Measurements from ENCODE around the gene SIVA1.

SIVA1 gene

DNA sequence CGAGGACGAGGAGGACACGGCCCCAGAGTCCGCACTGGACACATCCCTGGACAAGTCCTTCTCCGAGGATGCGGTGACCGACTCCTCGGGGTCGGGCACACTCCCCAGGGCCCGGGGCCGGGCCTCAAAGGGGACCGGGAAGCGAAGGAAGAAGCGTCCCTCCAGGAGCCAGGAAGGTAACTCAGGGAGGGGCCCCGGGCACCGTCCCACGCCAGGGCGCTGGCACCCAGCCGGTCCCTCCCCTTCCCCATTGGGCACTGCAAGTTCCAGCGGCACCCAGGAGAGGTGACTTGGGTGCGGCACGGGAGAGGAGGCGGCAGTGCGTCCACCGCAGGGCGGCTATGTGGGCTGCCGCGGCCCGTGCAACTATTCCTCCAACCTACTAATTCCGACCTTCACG, 38.3 kb upstream of the SIVA1 start:
- H3K4me3 Mint-ChIP-seq = no peak overlapping the region
- no peaks in the 10 kb centered on the region for H3K27me3 Mint-ChIP-seq
- H3K27ac Mint-ChIP-seq = no peak overlapping the region
- peaks cover 14 to 36% of the 10 kb centered on the region in 2 donors for H3K36me3 Mint-ChIP-seq
- H3K4me1 Mint-ChIP-seq = peaks cover 3 to 5% of the 10 kb centered on the region in 2 donors
- no peaks in the 10 kb centered on the region for H3K9me3 Mint-ChIP-seq
- ATAC-seq (replicated peaks) (no peak), DNase-seq (no peak)

DNA sequence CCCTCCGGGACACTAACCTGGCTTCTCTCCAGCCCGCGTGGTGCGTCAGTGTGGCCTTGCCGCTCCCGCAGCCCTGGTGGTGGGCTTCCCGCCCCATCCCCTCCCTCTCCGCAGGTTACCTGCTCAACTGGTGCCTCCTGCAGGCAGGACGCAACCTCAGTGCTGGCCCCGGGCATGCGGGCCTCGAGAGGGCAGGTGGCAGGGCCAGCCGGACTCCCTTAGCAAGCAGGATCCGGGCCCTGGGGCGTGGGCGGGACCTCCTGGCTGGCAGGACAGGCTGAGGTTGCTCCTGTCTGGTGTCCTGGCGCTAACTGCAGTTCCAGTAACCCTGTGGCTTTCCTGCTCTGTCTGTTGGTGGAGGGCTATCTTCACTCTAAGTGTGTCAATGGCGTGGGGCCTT, 37.5 kb upstream of the SIVA1 start:
- no peak for DNase-seq
- no peaks in the 10 kb centered on the region for H3K9me3 Mint-ChIP-seq
- no peak overlapping the region for H3K27ac Mint-ChIP-seq
- peaks cover 12 to 37% of the 10 kb centered on the region in 2 donors for H3K36me3 Mint-ChIP-seq
- peaks cover 3 to 5% of the 10 kb centered on the region in 2 donors for H3K4me1 Mint-ChIP-seq
- H3K4me3 Mint-ChIP-seq = no peak overlapping the region
- ATAC-seq (replicated peaks) = no peak
- H3K27me3 Mint-ChIP-seq = no peaks in the 10 kb centered on the region

DNA sequence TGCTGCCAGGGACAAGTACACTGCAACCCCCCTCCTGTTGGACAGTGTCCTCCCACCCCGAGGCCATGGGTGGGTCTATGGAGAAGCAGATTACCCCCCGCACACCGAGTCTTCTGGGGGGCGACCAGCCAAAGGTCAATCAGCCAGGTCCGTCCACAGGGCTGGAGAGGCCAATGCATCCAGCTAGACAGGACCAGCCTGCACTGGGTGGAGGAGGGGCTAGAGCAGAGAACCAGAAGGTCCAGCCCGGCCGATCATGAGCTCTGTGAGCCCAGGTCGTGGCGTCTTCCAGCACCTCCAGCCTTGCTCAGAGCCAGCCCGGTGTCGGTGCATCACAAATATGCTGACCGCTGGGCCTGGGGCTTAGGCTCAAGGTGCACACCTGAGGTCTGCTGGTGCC, 37.1 kb upstream of the SIVA1 start:
- H3K27me3 Mint-ChIP-seq = no peaks in the 10 kb centered on the region
- H3K36me3 Mint-ChIP-seq = peaks cover 12 to 36% of the 10 kb centered on the region in 2 donors
- H3K4me3 Mint-ChIP-seq = no peak overlapping the region
- DNase-seq (no peak), ATAC-seq (replicated peaks) (no peak)
- no peak overlapping the region for H3K27ac Mint-ChIP-seq
- H3K9me3 Mint-ChIP-seq = no peaks in the 10 kb centered on the region
- peaks cover 3 to 5% of the 10 kb centered on the region in 2 donors for H3K4me1 Mint-ChIP-seq

DNA sequence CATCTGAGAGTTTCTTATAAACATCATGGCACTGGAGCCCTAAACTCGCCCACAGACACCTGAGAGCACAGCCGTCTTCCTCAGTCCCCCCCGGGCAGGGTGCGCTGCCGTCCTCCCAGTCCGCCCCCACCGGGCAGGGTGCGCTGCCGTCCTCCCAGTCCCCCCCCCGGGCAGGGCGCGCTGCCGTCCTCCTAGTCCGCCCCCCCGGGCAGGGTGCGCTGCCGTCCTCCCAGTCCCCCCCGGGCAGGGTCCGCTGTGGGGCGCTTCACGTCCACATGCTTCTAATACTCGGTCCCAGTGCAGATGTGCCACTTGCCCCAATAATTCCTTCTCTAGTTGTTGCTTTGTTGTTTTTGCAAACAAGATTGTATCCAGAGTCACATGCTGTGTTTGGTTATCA, 35.8 kb upstream of the SIVA1 start:
- Mint-ChIP-seq H3K4me1 (peaks cover 3 to 5% of the 10 kb centered on the region in 2 donors), H3K27ac (no peak overlapping the region), H3K27me3 (no peaks in the 10 kb centered on the region), H3K36me3 (peaks cover 12 to 36% of the 10 kb centered on the region in 2 donors), H3K4me3 (no peak overlapping the region), H3K9me3 (no peaks in the 10 kb centered on the region)
- DNase-seq (no peak), ATAC-seq (replicated peaks) (no peak)

DNA sequence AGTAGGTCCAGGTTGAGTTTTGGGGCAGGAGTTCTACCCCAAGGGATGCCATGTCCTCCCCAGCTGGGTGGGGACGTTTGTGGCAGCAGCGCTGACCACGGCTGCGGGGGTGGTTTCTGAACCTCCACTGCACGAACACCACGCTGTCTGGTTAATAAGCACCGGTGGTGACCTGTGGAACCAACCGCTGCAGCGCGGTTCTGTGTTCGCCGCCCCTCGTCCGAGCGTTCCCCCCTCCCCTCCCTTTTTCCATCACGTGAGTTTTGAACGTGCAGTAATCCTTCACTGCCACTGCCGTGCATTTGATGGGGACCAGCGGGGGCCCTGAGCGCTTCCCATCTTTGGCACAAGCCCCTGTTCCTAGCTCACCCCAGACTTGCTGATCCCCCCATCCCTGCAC, 35.3 kb upstream of the SIVA1 start:
- Mint-ChIP-seq H3K27me3 (no peaks in the 10 kb centered on the region), H3K4me1 (peaks cover 3 to 5% of the 10 kb centered on the region in 2 donors), H3K4me3 (no peak overlapping the region), H3K36me3 (peaks cover 12 to 36% of the 10 kb centered on the region in 2 donors), H3K27ac (peak overlapping the region; percentile 39), H3K9me3 (no peaks in the 10 kb centered on the region)
- DNase-seq (no peak), ATAC-seq (replicated peaks) (no peak)

DNA sequence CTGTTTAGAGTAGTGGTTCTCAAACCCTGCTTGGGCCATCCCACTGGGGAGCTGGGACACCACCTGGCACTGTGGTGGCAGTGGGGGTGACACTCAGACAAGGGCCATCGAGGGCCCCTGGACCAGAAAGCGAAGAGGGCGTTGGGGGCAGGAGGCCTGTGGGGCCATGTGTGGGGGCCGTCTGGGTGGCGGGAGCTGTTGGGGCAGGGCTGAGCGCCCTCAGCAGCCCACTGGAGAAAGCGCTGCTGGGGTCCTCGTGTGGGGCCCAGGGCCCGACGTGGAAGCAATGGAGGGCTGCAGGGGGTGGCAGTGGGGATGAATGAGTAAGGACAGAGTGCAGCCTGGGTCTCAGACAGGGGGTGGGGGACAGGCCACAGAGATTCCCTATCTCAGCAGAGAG, 34.8 kb upstream of the SIVA1 start:
- Mint-ChIP-seq H3K27me3 (no peaks in the 10 kb centered on the region), H3K4me1 (peaks cover 3 to 5% of the 10 kb centered on the region in 2 donors), H3K36me3 (peaks cover 10 to 32% of the 10 kb centered on the region in 2 donors), H3K27ac (peak overlapping the region; percentile 39), H3K4me3 (no peak overlapping the region), H3K9me3 (no peaks in the 10 kb centered on the region)
- no peak for ATAC-seq (replicated peaks)
- DNase-seq = no peak

DNA sequence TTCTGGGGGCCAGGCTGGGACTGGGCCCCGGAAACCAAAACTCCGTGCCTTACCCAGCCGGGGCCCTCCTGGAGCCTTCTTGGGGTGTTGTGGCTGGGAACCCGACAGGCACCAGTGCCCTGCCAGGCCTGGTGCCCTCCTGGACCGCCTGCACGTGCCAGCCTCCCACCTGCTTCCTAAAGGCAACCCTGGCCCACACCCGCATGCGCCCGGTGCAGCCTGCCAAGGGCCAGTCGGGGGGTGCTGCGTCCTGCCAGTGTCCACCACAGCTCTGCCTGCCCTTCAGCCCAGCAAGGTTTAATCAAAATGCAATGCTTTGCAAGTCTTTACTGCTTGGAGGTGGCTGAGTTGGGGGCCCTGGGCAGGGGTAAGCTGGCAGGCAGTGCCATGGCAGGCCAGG, 34.1 kb upstream of the SIVA1 start:
- no peak overlapping the region for H3K4me3 Mint-ChIP-seq
- H3K27me3 Mint-ChIP-seq = no peaks in the 10 kb centered on the region
- no peaks in the 10 kb centered on the region for H3K9me3 Mint-ChIP-seq
- no peak for ATAC-seq (replicated peaks)
- H3K27ac Mint-ChIP-seq = no peak overlapping the region
- peaks cover 3 to 5% of the 10 kb centered on the region in 2 donors for H3K4me1 Mint-ChIP-seq
- H3K36me3 Mint-ChIP-seq = peaks cover 8 to 25% of the 10 kb centered on the region in 2 donors
- no peak for DNase-seq

DNA sequence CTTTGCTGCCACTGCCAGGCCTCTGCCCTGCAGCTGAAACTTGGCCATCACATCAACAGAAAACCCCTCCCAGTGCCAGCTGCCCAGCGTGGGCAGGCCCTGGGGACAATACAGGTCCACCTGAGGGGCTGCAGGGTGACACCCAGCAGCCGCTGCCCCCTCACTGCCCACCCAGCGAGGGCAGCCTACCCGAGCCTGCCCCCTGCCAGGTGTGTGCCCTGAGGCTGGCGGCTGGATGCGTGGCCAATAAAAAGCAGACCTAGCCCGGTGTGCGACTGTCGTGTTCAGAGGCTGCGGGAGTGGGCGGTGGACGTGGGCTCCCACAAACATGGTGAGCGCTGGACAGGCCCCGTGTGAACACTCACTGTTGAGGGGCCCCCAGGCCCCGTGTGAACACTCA, 33.6 kb upstream of the SIVA1 start:
- H3K27me3 Mint-ChIP-seq = no peaks in the 10 kb centered on the region
- ATAC-seq (replicated peaks) = no peak
- H3K9me3 Mint-ChIP-seq = no peaks in the 10 kb centered on the region
- H3K27ac Mint-ChIP-seq = no peak overlapping the region
- peaks cover 7 to 20% of the 10 kb centered on the region in 2 donors for H3K36me3 Mint-ChIP-seq
- DNase-seq = no peak
- H3K4me3 Mint-ChIP-seq = no peak overlapping the region
- peaks cover 3 to 5% of the 10 kb centered on the region in 2 donors for H3K4me1 Mint-ChIP-seq

DNA sequence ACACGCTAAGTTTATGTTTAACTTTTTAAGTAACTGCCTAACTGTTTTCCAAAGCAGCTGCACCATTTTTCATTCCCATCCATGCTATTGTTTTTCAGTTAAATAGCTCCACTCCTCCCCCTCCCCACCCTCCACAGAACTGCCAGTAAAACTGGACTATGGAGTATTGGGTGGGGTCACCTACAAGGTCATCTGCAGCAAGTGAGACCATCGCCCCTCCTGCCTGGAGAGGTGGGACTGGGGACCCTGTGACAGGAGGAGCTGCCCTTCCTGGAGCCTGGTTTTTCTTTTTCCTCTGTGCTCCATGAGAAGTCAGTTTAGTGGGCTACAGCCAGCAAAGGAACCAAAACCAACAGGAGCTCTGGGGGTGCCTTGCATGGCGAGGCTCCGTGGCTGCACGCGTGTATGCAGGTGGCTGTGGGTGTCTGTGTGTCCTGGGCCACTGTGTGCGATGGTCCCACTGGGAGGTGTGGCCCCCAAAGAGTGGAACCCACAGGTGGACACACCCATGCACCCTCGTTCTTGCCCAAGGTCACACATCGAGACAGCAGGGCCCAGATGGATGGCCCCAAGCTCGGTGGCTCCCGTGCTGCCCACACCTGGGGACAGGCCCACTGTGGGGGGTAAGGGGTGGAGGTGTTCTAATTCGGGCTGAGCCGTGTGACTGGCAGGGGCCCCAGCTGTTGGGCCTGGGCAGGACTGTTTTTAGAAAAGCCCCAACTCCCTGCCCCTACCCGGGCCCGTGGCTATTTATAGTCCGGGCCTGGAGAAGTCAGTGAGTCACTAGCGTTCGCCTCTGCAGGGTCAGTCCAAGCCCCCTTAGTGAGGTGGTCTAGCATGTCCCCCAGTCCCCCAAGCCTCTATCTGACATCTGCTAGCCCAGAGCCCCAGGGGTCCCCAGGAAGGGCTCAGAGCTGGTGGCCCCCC, 31.2 kb upstream of the SIVA1 start:
- Mint-ChIP-seq H3K4me1 (peaks cover 5 to 10% of the 10 kb centered on the region in 2 donors), H3K27me3 (peaks cover 0 to 11% of the 10 kb centered on the region in 2 donors), H3K27ac (no peak overlapping the region), H3K4me3 (no peak overlapping the region), H3K9me3 (no peaks in the 10 kb centered on the region), H3K36me3 (peaks cover 3 to 13% of the 10 kb centered on the region in 2 donors)
- ATAC-seq (replicated peaks) (no peak), DNase-seq (no peak)

DNA sequence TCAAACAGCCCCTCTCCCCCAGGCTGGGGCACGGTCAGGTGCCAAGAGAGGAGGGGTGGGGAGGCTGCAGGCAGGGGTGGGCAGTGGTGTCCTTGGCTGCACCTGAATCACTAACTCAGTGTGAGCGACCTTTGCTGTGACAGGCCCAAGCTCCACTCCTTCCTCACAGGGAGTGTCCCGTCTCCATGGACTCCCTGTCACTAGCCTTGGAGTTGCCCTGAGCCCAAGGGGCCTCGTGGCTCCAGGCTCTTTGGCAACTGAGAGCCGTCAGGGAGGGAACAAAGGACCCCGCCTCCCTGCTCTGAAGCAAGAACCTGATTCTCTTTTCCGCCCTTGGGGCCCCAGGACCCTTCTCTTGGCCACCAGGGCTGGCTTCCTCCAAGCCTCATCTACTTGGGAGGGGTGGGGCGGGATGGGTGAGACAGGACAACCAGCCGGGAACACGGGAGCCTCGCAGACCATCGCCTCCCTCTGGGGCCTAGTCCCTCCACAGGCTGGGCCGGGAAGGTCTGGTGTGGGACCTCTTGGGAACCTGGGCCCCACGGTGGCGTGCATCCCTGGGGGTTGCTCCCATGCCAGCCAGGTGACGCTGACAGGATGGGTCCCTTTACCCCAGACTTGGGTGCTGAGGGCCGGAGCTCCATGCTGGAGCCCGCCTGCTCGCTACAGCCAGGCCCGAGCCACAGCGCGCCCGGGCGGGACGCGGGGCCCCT, 29.9 kb upstream of the SIVA1 start:
- Mint-ChIP-seq H3K9me3 (no peaks in the 10 kb centered on the region), H3K4me3 (no peak overlapping the region), H3K27ac (no peak overlapping the region), H3K36me3 (peaks cover 0 to 6% of the 10 kb centered on the region in 2 donors), H3K4me1 (peaks cover 3 to 7% of the 10 kb centered on the region in 2 donors), H3K27me3 (peaks cover 8 to 19% of the 10 kb centered on the region in 2 donors)
- DNase-seq (no peak), ATAC-seq (replicated peaks) (no peak)

DNA sequence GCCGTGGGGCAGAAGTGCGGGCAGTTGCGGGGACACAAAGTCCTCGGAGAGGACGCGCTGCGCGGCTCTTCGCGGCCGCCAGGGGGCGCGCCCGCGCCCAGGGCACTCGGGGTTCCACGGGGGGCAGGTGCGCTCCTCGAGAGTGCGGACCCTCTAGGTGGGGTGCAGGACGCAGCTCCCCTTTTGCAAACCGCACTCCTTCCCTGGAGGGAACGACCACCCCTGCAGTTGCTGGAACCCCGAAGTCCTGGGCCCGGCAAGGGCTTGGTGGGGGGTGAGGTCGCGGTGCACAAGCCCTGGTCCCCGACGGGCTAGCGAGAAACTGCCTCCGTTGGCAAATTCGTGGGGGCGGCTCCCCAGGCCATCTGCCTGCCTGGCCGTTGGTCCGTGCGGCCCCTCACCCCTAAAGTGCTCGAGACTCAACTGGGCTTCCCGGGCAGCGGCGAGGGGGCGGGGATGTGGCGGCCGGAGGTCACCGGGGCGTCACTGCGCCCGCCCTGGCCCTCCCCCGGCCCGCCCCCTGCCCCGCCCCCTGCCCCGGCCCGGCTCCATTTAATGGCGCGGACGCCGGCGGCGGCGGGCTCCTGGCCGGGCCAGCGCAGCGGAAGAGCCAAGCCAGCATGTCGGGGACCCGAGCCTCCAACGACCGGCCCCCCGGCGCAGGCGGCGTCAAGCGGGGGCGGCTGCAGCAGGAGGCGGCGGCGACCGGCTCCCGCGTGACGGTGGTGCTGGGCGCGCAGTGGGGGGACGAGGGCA, 29.1 kb upstream of the SIVA1 start, which contains the start of gene ADSS1:
TSS of gene ADSS1 (plus strand) at position 579 of the 756 bp plus-strand sequence. CDS start at position 621, 42 bp downstream.
- H3K4me1 Mint-ChIP-seq = peaks cover 3 to 5% of the 10 kb centered on the region in 2 donors
- H3K27me3 Mint-ChIP-seq = peaks cover 11 to 22% of the 10 kb centered on the region in 2 donors
- H3K36me3 Mint-ChIP-seq = peaks cover 0 to 6% of the 10 kb centered on the region in 2 donors
- peak; percentile 43 for DNase-seq
- H3K4me3 Mint-ChIP-seq = peak within 1 kb of the TSS; percentile 72 to 74
- no peaks in the 10 kb centered on the region for H3K9me3 Mint-ChIP-seq
- ATAC-seq (replicated peaks) = peak; percentile 82 to 84
- H3K27ac Mint-ChIP-seq = peak within 1 kb of the TSS; percentile 76

DNA sequence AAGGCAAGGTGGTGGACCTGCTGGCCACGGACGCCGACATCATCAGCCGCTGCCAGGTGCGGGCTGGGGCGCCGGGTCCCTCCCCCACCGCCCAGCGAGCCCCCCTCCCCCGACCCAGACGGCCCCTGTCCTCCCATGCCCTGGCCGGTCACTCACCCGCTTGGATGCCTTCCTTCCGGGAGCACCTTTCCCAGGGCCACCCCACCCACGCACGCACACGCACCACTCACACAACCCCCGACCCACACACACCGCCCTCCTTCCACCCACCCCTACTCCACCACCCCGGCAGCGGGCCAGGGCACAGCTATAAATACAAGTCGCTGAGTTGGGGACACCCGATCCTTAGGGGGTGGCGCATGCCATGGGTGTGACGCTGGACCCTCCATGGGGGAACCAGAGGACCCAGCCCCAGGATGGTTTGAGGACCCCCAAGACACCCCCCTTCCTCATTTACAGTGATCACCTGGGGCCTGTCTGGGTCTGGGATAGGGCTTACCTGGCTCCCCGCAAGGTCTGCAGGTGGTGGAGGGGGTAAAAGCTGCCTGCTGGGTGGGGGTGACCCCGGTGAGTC, 28.5 kb upstream of the SIVA1 start:
- Mint-ChIP-seq H3K36me3 (peaks cover 0 to 6% of the 10 kb centered on the region in 2 donors), H3K27me3 (peaks cover 16 to 27% of the 10 kb centered on the region in 2 donors), H3K4me1 (peaks cover 5% of the 10 kb centered on the region in 2 donors), H3K27ac (peak overlapping the region; percentile 76), H3K9me3 (no peaks in the 10 kb centered on the region), H3K4me3 (peak overlapping the region; percentile 53 to 58)
- DNase-seq = no peak
- ATAC-seq (replicated peaks) = peak; percentile 8 to 15

DNA sequence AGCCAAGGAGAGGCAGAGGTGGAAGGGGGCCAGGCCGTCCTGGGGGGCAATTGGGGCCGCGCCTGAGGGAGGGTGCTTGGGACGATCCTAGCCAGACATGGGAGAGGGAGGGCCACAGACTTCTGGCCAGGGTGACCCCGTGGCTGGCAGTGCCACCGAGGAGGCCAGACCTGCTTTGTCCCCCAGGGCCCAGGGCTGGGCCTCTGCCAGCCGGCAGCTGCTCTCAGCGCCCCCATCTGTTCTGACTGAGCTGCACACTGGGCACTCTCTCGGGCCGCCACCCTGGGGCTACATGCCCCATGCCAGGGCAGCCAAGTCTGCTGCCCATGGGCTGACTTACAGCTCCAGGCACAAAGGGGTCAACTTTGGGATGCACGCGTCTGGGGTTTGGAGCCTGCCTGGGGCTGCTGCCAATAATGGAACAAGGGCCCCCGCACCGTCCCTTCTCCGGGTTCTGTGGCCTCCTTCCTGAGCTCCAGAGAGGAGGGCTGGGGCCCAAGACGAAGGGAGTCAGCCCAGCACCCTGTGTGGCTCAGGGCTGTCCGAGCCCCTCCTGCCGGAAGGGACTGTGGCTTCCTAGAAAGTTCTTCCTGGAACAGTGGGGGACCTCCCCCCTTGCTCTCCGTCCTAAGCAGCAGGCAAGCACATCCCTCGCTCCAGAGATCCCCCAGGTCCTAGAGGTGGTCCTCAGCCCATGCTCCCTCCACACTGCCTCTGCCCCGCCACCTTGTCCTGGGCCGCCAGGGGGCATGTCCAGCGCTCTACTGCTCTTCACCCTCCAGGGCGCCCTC, 27.8 kb upstream of the SIVA1 start:
- peak overlapping the region; percentile 76 for H3K27ac Mint-ChIP-seq
- H3K4me1 Mint-ChIP-seq = peaks cover 5% of the 10 kb centered on the region in 2 donors
- H3K9me3 Mint-ChIP-seq = no peaks in the 10 kb centered on the region
- ATAC-seq (replicated peaks) = peak; percentile 10 to 14
- H3K4me3 Mint-ChIP-seq = peak overlapping the region; percentile 58 to 65
- H3K27me3 Mint-ChIP-seq = peaks cover 16 to 27% of the 10 kb centered on the region in 2 donors
- H3K36me3 Mint-ChIP-seq = no peaks in the 10 kb centered on the region
- DNase-seq = no peak

Data from stimulated activated naive B cell treated with anti-CD40 and anti-IgM and Interleukin-4, amounts not matched to agents 10 μg/mL and 1 μg/mL and 100 μg/mL, for 72 hours (primary cell).